ENCODE measurements around the gene CRYGD.

DNA sequence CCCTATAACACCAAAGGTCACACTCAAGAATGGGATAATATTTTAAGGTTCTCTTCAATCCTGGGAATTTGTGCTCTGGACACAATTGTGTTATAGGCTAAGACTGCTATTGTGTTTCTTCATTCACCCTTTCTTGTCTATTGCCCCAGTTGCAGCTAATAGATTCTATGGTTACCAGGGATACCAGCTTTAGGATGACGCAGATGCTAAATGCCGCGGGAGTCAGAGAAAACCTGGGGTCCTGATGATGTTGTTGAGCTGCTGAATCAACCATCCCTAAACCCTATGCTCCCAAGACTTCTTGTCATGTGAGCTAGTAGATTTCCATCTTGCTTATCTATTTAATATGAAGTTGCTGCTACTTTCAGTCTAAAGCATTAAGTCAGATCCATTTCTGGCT is 5.4 kb downstream of the CRYGD start:
- TF ChIP-seq, protein P1, sequence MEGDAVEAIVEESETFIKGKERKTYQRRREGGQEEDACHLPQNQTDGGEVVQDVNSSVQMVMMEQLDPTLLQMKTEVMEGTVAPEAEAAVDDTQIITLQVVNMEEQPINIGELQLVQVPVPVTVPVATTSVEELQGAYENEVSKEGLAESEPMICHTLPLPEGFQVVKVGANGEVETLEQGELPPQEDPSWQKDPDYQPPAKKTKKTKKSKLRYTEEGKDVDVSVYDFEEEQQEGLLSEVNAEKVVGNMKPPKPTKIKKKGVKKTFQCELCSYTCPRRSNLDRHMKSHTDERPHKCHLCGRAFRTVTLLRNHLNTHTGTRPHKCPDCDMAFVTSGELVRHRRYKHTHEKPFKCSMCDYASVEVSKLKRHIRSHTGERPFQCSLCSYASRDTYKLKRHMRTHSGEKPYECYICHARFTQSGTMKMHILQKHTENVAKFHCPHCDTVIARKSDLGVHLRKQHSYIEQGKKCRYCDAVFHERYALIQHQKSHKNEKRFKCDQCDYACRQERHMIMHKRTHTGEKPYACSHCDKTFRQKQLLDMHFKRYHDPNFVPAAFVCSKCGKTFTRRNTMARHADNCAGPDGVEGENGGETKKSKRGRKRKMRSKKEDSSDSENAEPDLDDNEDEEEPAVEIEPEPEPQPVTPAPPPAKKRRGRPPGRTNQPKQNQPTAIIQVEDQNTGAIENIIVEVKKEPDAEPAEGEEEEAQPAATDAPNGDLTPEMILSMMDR (tag by site-specific recombination; IDR thresholded peaks at IDR 0.05): no peak
- TF ChIP-seq SALL2 (tag by site-specific recombination; IDR thresholded peaks at IDR 0.05; ENCODE audit: borderline replicate concordance): no peak
- TF ChIP-seq RBAK (tag by site-specific recombination; IDR thresholded peaks at IDR 0.05): no peak
- TF ChIP-seq ZNF184 (tag by site-specific recombination; IDR thresholded peaks at IDR 0.05): no peak
- TF ChIP-seq, protein P2, sequence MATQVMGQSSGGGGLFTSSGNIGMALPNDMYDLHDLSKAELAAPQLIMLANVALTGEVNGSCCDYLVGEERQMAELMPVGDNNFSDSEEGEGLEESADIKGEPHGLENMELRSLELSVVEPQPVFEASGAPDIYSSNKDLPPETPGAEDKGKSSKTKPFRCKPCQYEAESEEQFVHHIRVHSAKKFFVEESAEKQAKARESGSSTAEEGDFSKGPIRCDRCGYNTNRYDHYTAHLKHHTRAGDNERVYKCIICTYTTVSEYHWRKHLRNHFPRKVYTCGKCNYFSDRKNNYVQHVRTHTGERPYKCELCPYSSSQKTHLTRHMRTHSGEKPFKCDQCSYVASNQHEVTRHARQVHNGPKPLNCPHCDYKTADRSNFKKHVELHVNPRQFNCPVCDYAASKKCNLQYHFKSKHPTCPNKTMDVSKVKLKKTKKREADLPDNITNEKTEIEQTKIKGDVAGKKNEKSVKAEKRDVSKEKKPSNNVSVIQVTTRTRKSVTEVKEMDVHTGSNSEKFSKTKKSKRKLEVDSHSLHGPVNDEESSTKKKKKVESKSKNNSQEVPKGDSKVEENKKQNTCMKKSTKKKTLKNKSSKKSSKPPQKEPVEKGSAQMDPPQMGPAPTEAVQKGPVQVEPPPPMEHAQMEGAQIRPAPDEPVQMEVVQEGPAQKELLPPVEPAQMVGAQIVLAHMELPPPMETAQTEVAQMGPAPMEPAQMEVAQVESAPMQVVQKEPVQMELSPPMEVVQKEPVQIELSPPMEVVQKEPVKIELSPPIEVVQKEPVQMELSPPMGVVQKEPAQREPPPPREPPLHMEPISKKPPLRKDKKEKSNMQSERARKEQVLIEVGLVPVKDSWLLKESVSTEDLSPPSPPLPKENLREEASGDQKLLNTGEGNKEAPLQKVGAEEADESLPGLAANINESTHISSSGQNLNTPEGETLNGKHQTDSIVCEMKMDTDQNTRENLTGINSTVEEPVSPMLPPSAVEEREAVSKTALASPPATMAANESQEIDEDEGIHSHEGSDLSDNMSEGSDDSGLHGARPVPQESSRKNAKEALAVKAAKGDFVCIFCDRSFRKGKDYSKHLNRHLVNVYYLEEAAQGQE (tag by site-specific recombination; IDR thresholded peaks at IDR 0.05): no peak

Data from HEK293 (cell line).